HG03575 (cell line): ENCODE measurements around the gene DNAJC11.
"Not testable (repeated sequence)": the region's sequence is repeated elsewhere in the genome, so short reads cannot be mapped to it uniquely, and the experiment has no call there.

ENCODE experiments used
- ATAC-seq: cut with Tn5 transposase; IDR thresholded peaks from one replicate; pipeline ENCODE4 v1.9.1; 2021; ENCODE audit not compliant: unreplicated experiment, insufficient number of reproducible peaks, low FRiP score; ENCODE audit errors: extremely low read depth

The DNAJC11 gene

DNA sequence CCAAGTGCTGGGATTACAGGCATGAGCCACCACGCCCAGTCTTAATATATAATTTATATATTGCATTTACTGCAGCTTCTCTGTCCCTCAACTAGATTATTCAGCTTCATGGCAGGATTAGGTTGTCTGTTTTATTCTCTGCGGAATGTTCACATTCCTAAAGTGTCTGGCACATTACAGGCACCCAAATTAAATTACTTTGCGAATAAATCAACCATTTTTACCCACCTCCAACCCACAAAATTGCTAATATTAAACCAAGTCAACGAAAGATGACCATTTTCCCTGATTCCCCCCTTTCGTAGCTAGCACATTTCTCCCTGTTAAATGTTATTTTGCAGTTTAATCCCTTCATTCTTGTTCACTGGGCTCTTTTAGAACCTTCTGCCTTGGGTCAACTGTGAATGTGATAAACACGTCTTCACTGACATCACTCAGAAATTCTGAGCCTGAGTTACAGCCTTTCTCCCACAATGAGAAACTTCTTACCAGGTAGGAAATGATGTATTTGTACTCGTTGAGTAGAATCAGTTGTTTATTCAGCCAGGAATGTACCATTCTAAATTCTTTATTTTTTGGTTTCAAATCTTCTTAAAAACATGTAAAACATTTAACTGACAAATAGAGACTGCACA is 41.1 kb downstream of the DNAJC11 start:
- no peak for ATAC-seq

DNA sequence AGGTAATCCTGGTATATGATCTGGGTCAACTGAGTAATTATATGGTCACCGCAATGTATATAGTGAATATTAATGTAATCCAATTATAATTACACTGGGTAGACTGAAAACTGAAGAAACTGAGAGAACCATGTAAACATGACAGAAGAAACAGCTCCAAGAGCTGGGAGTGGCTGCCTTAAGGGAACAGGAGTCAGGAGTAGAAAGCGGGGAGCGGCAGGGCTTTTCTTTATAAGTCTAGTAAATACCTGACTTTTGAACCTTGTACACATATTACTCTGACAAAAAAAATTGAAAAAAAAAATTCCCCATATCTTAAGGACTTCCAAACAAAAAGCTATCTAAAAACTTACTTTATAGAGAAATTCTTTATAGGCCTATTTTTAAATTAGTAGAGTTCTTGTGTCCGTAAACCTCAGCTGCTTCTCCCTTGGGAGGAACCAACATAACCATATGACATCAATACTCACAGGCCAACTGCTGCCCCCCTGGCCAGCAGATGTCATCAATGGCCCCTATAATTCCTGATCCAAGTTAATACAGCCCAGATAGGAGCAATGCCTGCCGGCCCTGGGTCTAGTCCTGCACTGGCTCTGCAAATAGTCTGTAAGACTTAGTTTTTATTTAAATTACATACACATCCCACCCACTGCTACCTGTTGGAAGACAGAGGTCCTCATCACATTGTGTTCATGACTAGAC is 43.1 kb downstream of the DNAJC11 start:
- no peak for ATAC-seq

DNA sequence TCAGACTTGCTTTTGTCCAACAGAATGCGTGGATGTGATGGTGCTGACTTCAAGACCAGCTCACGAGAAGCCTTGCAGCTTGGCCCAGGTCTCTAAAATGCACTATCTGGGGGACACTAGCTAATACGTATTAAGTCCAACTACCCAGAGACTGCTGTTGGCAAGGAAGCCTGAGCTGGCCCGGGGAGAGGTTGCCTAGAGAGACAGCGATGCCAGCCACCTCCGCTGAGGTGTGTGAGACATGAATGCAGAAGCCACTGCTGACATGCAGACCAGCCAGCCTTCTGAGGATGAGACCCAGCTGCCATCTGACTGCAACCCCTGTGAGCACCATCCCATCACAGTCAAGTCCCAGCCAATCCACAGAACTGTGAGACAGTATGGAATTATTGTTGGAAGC is 44.5 kb downstream of the DNAJC11 start:
- ATAC-seq, result no peak

DNA sequence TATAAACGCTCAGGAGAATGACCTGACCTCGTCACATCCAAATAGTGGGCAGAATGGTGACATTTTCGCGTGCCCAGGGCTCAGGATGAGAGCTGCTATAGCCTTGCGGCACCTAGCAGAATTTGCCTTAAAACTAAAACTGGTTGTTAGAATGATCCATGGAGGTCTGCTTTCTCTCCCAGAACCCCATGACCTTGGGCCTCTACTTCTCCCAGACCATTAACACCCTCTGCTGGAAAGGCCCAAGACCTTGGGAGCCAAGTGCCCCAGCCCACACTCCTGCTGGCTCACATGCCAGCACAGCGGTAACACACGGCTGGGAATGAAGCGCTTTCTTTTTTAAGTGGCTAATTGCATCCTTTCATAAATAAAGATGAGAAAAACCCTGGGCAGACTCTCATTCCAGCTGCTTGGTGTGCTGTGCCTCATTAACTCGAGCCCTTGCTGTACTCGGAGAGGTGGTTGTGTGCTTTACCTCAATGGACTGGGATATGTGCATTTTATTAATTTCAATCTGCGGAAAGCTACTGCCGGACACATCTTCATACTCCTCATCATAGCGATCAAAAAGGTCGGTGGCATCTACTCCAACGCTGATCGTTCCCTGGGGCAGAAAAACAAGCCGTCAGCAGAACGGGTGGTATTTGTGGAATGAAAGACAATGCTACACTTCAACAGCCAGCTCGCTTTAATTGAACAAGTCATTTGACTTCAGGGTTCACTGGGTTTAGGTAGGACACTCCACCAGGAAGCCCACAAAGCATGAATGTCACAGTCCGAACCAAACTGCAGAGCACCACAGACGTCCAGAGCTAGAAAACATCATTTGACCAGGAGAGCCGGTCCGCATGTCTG is 48.0 kb downstream of the DNAJC11 start:
- no peak for ATAC-seq

DNA sequence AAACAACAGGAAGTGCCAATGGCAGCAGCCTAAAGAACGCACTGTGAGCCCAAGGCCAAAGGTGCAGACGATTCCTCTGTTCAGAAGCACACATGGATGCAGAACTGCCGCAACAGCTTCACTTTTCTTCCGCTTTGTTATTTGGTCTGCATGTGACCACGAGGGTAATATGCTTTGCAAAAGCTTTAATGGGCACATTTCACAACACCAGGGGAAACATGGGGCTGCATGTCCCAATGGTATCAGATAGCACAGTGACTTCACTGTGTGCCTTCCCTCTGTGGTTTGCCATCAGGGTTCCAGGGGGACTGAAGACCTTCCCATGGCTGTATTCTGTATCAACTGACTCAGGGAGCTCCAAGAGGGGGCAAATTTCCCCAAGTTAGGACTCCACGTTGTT is 48.6 kb downstream of the DNAJC11 start:
- ATAC-seq, result no peak

DNA sequence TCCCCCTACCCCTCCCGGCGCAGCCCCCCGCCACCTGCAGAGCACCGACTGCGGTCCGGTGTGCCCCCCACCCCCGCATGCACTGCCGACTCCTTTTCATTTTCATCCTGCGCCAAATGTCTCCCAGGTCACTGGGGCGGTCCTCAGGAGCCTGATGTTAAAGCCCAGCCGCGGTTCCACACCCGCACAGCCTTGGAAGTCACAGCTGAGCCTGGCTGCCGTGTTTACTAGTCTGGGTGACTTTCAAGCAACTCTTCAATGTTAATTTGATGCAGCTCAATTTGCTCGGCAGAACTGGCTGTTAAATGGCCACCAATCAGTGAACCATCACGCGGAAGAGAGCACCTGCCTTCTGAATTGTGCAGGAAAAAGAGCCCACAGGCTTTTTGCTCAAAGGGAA is 49.7 kb downstream of the DNAJC11 start:
- ATAC-seq, result no peak

DNA sequence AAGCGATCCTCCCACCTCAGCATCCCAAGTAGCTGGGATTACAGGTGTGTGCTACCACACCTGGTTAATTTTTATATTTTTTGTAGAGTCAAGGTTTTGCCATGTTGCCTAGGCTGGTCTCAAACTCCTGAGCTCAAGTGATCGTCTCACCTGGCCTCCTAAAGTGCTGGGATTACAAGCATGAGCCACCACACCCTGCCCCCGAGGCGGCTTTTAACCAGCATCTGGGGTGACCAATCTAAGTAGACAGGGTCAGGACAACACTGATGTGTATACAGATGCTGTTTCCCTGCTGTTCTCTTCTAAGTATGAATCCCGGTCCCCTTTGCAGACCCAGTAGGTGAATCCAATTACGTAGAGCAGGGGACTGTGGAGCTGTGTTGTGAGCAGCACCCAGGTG is 53.1 kb downstream of the DNAJC11 start:
- ATAC-seq, result no peak

DNA sequence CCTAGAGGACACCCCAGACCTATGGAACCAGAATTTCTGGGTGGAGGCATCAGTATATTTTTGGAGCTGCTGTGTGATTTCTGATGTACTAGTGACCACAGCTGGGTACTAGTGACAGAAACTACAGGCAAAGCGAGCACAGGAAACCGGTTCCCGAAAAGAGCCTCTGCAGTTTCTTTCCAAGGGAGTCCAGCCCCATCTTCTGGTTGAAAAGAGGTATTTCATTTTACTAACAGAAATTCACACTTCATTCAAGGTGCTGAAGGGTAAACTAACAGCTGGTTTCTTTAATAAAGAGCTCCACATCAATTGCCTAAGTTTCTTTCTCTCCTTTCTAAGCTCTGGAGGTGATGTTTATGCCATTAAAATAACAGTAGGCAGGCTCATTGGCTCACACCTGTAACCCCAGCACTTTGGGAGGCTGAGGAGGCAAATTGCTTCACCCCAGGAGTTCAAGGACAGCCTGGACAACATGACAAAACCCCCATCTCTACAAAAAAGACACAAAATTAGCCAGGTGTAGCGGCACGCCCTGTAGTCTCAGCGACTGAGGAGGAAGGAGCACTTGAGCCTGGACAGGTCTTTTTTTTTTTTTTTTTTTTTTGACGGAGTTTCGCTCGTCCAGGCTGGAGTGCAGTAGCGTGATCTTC is 55.0 kb downstream of the DNAJC11 start:
- ATAC-seq, result no peak

DNA sequence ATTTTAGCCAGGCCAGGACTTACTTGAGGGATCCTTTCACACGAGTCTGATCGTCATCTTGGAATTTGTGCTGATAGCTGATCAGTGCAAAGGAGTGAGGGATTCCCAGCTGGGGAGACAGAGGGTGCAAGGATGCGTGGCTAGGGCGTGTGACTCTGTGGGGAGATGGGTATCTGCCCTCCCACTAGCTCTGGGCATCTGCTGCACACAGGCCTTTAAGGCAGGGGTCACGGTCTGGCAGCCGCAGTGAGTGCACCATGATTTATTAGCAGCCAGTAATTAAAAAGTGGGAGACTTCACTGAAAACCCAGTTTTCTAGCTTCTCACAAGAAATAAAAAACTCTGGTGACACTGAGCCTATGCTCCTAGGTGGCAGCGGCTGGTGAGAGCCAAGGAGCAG is 56.6 kb downstream of the DNAJC11 start:
- ATAC-seq, result no peak

DNA sequence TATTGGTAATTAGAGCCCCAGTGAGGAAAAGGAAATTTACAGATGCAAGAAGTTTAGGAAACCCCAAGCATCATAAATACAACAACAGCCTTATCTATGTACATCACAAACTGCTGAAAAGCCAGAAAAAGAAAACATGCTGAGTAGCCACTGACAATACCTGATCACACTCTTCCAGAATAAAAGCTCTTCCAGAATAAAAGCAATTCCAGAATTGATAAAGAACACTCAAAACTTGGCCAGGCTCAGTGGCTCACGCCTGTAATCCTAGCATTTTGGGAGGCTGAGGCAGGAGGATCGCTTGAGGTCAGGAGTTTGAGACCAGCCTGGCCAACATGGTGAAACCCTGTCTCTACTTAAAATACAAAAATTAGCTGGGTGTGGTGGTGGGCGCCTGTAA is 60.7 kb downstream of the DNAJC11 start:
- not testable (repeated sequence) for ATAC-seq

DNA sequence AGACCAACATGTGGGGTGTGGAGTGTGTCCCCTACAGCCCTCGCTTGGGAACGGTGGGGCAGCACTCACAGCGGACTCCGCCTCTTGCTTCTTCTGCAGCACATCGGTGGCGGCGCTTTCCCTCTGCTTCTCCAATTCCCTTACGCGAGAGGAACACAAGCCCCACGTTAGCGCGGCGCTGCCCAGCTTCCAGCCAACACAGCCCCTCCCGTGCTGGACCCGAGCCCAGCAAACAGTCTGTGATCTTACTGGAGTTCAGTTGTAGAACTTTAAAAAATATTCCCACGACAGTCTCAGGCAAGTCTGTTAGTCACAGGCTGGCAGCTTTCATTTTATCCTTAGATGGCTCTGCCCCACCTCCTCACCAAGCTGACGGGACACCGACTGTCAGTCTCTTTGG is 63.4 kb downstream of the DNAJC11 start:
- no peak for ATAC-seq

DNA sequence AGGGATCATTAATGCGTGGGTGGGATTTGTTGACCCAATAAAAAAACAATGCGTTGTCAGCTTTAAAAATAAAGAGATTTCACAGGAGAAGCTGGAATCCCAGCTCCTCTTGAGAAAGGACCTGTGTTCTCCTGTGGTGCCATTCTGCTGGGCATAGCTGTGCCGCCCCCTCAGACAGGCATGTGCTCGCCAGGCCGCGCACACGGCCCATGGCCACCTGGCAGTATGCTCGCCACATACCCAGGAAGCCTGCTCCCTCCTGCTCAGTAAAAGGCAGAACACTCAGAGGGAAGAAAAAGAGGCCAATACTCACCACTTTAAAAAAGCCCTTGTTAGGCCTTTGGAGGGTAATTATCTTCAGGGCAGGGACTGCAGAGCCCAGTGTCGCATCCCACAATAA is 63.8 kb downstream of the DNAJC11 start:
- ATAC-seq, result no peak

DNA sequence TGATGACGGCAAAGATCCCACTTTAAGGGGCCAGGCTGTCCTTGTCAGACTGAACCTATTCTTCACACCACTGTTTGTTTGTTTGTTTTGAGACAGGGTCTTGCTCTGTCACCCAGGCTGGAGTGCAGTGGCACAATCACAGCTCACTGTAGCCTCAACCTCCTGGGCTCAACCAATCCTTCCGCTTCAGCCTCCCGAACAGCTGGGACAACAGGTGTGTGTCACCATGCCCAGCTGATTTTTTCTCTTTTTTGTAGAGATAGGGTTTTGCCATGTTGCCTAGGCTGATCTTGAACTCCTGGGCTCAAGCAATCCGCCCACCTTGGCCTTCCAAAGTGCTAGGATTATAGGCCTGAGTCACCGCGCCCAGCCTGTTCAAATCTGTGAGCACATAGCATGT is 64.8 kb downstream of the DNAJC11 start:
- ATAC-seq, result not testable (repeated sequence)

DNA sequence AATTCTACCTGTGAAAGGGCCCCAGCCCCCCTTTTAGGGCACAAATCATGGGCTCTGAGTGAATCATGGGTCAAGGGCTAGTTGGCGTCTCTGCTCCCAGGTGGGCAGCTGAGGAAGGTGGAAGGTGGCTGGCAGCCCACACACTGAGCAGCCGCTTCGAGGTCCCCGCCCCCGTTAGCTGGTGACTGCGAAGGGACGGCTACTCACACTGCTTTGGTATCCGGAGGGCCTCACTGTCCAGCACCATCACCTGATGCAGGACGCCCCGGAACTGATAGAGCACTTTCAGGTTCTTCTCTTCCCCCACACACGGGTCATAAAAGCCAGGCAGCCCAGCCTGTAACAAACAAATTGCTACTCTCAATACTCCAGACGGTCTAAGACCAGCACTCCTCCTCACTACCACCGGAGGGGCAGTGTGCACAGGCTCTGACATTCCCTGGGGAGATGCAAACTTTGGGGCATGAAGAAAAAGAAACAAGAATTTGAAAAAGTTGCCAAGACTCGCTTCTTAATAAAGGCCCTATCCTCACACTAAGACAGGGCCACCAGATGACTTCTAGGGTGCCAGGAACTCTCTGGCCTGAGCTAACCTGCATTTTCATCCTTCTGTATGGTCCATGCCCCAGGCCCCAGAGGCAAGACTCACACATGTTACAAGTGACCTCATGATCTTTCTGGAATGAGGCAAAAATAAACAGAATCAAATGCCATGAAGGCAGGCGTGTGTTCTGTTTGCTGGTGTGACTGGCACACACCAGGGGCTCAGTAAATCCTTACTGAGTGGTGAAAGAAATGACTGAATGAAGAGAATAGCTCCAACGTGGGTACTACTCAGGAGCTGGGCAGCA is 65.5 kb downstream of the DNAJC11 start:
- ATAC-seq, result no peak

DNA sequence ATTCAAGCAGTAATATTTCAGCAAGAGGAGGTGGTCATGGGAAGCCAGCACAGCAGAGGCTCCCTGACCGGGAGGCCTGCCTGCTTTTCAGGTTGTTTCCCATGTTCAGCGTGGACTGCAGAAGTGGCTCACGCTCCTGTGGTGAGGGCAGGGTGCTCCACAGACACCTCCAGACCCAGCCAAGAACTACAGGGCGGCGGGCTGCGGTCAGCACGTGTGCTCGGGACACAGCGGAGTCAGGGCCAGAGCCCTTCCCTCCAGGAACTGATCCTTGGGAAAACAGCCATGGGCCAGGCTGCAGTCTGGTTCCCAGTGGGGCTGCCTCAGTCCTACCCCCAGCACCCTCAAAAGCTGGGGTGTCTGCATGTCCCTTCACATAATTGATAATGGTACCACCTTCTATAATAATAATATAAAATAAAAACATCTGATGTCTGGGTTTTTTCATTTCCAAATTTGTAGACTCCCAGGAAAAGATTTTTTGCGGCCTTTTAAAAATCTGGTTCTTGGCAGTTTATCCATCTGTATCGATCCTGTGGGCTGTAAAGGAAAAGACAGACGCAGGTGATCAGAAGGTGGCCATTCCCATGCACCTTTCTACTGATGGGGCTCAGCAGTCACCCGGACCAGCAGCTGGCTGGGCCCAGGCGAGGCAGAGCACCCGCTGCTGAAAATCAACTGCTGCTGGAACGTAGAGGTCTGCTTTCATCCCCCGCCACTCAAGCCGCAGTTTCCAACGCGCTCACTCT is 66.3 kb downstream of the DNAJC11 start:
- no peak for ATAC-seq

DNA sequence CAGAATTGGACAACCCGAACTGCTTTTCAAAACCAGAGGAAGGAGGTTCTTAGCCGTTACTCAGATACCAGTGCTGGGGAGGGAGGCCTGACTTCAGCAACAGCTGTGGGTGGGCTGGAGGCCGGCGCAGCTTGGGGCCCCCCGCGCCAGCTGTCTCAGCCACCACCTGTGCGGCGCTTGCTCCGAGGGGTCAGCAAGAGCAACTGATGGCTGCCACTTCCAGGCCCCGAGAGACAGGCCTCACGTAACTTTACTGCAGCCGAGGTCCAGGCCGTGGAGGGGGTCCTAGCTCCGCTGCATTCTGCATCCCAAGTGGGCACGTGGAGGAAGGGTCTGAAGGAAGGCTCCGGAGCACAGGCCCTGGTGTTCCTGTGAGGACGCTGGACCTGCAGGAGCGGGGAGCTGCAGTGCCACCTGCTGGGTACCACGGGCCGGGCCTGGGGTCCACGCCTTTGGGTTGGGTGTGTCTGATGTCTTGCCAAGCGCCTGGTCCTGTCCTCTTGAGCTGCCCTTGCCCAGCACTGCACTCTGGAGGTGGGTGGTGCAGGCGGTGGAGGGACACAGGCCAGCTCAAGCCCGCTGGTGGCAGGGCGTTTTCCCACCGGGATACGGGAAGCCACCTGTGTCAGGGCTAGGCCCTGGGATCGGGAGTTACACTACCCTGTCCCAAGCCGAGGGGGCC is 67.1 kb downstream of the DNAJC11 start:
- ATAC-seq, result no peak

DNA sequence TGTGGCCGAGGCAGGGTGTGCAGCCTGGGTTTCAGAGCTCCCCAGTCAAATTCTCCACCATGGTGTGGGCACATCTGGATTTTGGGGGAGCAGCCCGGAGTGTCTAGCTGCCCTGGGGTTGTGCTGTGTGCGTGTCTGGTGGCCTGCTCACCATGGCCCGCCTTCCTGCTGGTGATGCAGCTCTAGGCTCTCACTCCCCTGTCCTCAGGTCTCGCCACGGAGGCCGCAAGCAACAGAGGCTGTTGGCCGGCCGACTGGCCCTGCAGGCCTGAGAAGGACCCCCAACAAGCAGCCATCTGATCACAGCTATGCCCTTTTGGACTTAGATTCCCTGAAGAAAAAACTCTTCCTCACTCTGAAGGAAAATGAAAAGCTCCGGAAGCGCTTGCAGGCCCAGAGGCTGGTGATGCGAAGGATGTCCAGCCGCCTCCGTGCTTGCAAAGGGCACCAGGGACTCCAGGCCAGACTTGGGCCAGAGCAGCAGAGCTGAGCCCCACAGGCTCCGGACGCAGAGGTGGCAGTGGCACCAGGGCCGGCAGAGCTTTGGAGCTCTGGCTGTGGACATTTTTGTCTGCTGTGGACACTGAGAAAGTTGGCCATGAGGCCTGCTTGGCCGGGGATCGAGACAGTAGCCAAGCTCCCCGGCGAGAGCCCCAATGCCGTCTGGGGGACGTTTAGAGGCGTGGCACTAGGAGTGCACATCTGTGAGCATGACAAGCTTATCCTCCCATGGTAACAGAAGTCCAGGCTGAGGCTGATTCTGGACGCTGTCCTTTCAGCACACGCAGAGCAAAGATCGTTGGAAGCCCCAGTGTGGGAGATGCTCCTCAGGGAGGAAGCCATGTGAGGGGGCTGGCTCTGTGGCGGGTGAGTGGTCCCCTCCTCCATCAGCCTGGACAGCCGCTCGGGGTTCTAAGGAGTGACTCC is 68.8 kb downstream of the DNAJC11 start:
- ATAC-seq, result no peak
